Glutamatergic neuron (in vitro differentiated cells): ENCODE measurements around the gene PTPN14. TPM values are rescaled to one million over a fixed set of nuclear protein-coding genes. Genes with fewer than 3 reads are reported as not detected.
"Not testable (repeated sequence)": the region's sequence is repeated elsewhere in the genome, so short reads cannot be mapped to it uniquely, and the experiment has no call there.

Source experiments
- DNase-seq: peaks from one replicate; pipeline ENCODE4 v3.0.0; 2022
- H3K27ac Mint-ChIP-seq: one replicate; pipeline ENCODE4 v1.8.0; 2020; ENCODE audit warnings: mild to moderate bottlenecking, mixed read lengths, inconsistent platforms; ENCODE audit not compliant: unreplicated experiment
- H3K27me3 Mint-ChIP-seq: one replicate; pipeline ENCODE4 v1.8.0; 2020; ENCODE audit warnings: mild to moderate bottlenecking, moderate library complexity, mixed read lengths, inconsistent platforms; ENCODE audit not compliant: unreplicated experiment
- H3K36me3 Mint-ChIP-seq: one replicate; pipeline ENCODE4 v1.8.0; 2020; ENCODE audit warnings: mild to moderate bottlenecking, mixed read lengths, inconsistent platforms; ENCODE audit not compliant: unreplicated experiment
- H3K4me1 Mint-ChIP-seq: one replicate; pipeline ENCODE4 v1.8.0; 2020; ENCODE audit warnings: mild to moderate bottlenecking, low read depth, mixed read lengths, inconsistent platforms; ENCODE audit not compliant: unreplicated experiment
- H3K4me3 Mint-ChIP-seq: one replicate; pipeline ENCODE4 v1.8.0; 2020; ENCODE audit warnings: mild to moderate bottlenecking, mixed read lengths, inconsistent platforms; ENCODE audit not compliant: unreplicated experiment
- H3K9me3 Mint-ChIP-seq: one replicate; pipeline ENCODE4 v1.8.0; 2020; ENCODE audit warnings: mild to moderate bottlenecking, moderate library complexity, mixed read lengths, inconsistent platforms; ENCODE audit not compliant: unreplicated experiment
- CTCF ChIP-seq: fragments of 200-600 bp; sonication (generic); IDR thresholded peaks from one replicate; pipeline ENCODE4 v1.5.0; 2021; ENCODE audit not compliant: partially characterized antibody, unreplicated experiment
- total RNA-seq: library from RNA; stranded (reverse); fragmentation: NEBNext Ultra II Directional; extraction: Animal tissue kit (Norgen Biotek cat#: 25700); gene quantifications from one replicate; pipeline ENCODE4 v1.2.1, GENCODE V29; 2021; ENCODE audit not compliant: unreplicated experiment

Gene PTPN14
- total RNA-seq, 1 donor from 2014 or later = 1.7 TPM

- Mint-ChIP-seq H3K27ac (no peak overlapping the region), H3K36me3 (no peaks in the 10 kb centered on the region), H3K4me1 (peaks cover 4% of the 10 kb centered on the region), H3K4me3 (no peak overlapping the region), H3K27me3 (no peaks in the 10 kb centered on the region), H3K9me3 (peaks cover 1% of the 10 kb centered on the region)
- no peak for TF ChIP-seq CTCF
- DNase-seq = no peak
These were observed 31.7 kb upstream of the PTPN14 start for GRCh38 chr1:214583113-214583512.

GRCh38 chr1:214582289-214582891, 31.0 kb upstream of the PTPN14 start:
- no peak for DNase-seq
- Mint-ChIP-seq H3K4me1 (peaks cover 4% of the 10 kb centered on the region), H3K27ac (no peak overlapping the region), H3K9me3 (peaks cover 2% of the 10 kb centered on the region), H3K4me3 (no peak overlapping the region), H3K27me3 (no peaks in the 10 kb centered on the region), H3K36me3 (no peaks in the 10 kb centered on the region)
- no peak for TF ChIP-seq CTCF

GRCh38 chr1:214581785-214582184, 30.4 kb upstream of the PTPN14 start:
- TF ChIP-seq CTCF = no peak
- H3K36me3 Mint-ChIP-seq = peaks cover under 1% of the 10 kb centered on the region
- H3K4me1 Mint-ChIP-seq = peaks cover 4% of the 10 kb centered on the region
- no peaks in the 10 kb centered on the region for H3K27me3 Mint-ChIP-seq
- H3K4me3 Mint-ChIP-seq = no peak overlapping the region
- no peak for DNase-seq
- H3K27ac Mint-ChIP-seq = no peak overlapping the region
- peaks cover 2% of the 10 kb centered on the region for H3K9me3 Mint-ChIP-seq

- no peak for TF ChIP-seq CTCF
- H3K4me1 Mint-ChIP-seq = peaks cover 4% of the 10 kb centered on the region
- H3K27ac Mint-ChIP-seq = no peak overlapping the region
- H3K27me3 Mint-ChIP-seq = no peaks in the 10 kb centered on the region
- H3K36me3 Mint-ChIP-seq = peaks cover 11% of the 10 kb centered on the region
- H3K9me3 Mint-ChIP-seq = peaks cover 8% of the 10 kb centered on the region
- DNase-seq = no peak
- H3K4me3 Mint-ChIP-seq = no peak overlapping the region
These were observed 27.8 kb upstream of the PTPN14 start for GRCh38 chr1:214579183-214579582.

GRCh38 chr1:214576120-214576519, 24.7 kb upstream of the PTPN14 start:
- not testable (repeated sequence) for H3K4me1 Mint-ChIP-seq, H3K27ac Mint-ChIP-seq, H3K4me3 Mint-ChIP-seq, H3K9me3 Mint-ChIP-seq, H3K27me3 Mint-ChIP-seq, DNase-seq
- H3K36me3 Mint-ChIP-seq = peaks cover 11% of the 10 kb centered on the region
